HG03025 (cell line): Measurements from ENCODE around the gene FAM83C.
"Not testable (repeated sequence)": the region's sequence is repeated elsewhere in the genome, so short reads cannot be mapped to it uniquely, and the experiment has no call there.

Source experiments
- ATAC-seq: cut with Tn5 transposase; IDR thresholded peaks from one replicate; pipeline ENCODE4 v1.9.1; 2021; ENCODE audit warnings: mild to moderate bottlenecking, moderate library complexity; ENCODE audit not compliant: unreplicated experiment, low FRiP score

FAM83C gene

DNA sequence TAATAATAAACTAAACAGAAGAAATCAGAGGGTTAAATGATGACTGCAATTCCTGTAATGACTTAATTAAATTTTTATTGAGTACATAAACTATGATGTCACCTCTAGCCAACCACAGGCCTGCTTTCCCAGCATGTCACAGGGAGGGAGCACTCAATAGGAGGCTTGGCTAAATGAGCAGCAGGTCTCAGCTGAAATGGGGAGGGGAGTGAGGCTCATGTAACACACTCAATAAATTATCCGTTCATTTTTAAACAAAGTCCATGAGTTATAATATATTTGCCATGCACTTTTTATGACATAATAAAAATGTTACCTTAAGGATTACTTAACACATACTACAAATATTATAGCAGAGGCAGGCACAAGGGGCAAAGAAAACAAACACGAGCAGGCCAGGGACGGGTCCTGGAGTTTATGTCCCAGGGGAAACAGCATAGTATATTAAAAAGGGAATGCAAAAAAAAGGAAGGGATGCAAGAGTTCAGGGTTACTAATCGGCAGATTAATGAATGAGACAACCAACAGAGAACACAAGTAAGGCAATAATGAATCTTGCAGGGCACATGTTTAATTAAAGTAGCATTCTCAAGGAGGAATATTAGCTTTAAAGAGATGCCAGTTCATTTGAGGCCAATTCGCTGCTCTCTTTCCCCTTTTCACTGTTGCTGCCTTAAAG lies 27.1 kb upstream of the FAM83C start:
- no peak for ATAC-seq

- no peak for ATAC-seq
Observed at GRCh38 chr20:35318502-35319157, 26.4 kb upstream of the FAM83C start.

DNA sequence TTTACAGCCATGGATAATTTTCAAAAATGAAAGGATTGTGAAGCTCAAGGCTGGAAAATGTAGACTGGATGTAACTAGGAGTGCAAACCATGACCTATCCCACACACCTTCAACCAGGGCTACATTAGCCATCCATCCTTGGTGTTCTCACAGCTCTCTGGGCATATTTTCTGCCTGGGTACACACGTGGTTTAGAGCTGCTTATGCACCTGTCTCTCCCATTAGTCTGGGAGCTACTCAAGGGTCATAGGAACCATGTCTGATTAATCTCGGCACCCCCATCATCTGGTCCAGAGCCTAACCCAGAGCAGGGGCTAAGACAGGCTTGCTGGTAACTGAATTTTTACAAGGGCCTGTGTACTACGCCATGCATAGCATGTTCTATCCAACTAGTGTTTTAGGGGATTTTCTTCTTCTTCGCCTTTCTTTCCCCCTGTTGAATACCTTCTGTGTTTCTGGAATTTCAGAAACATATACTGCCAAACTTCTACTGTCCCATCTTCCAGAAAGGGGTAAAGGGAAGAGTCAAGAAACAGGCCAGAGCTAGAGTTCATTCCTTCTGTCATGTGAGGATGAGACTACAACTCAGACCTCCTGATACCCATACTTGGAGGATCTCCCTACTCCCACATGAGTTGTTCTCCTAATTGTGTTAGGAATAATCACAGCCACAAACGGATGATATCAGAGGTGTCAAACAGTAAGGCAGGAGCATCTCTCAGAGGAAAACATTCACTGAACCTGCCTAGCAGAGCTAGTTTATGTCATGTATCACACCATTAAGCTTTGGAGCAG lies 25.4 kb upstream of the FAM83C start:
- ATAC-seq, result no peak

GRCh38 chr20:35316086-35316485 lies 23.9 kb upstream of the FAM83C start:
- ATAC-seq, result no peak

DNA sequence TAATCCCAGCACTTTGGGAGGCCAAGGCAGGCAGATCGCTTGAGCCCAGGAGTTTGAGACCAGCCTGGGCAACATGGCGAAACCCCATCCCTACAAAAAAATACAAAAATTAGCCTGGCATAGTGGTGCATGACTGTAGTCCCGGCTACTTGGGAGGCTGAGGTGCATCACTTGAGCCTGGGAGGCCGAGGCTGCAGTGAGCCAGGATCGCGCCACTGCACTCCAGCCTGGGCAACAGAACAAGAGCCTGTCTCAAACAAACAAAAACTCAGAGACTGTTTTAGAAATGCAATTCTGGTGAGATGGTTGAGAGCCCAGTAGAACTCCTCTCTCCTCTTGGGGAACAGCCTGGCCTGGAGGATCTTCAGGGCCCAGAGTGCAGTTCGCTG lies 23.4 kb upstream of the FAM83C start:
- ATAC-seq, result not testable (repeated sequence)

GRCh38 chr20:35314816-35315631 lies 22.8 kb upstream of the FAM83C start:
- no peak for ATAC-seq

GRCh38 chr20:35312318-35312717 lies 20.1 kb upstream of the FAM83C start:
- ATAC-seq, result no peak

DNA sequence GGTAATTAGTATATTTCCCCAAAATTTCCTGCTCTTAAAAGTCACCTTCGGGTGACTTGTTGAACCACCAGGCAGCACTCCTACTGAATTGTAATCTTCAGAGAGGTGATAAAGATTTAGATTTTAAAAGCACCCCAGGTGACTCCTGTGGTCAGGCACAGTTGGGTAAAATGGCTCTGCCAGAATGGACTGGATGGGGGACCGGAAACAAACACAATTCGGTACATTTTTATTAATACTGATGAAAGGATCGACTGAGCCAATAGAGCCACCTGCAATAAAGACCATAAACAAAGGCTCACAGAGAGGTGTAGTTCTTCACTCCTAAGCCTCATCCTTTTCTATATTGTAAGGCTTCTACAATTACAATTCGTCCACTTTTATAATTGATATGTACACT lies 19.6 kb upstream of the FAM83C start:
- no peak for ATAC-seq

DNA sequence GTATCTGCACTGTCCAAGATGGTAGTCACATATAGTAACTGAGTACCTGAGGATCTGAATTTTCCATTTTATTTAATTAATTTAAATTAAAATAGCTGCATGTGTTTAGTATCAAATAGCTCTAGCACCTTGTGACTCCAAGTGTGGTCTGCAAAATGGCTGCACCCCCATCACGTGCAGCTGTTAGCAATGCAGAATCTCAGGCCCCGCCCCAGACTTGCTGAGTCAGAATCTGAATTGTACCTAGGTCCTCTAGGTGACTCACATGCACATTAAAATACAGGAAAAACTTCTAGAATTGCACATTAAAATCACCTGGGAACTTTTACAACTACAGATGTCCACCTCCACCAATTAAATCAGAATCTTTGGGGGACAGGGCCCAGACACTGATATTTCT lies 19.2 kb upstream of the FAM83C start:
- ATAC-seq, result no peak

- ATAC-seq, result no peak
Observed at GRCh38 chr20:35307666-35308653, 15.7 kb upstream of the FAM83C start.

- ATAC-seq, result no peak
Observed at GRCh38 chr20:35306931-35307517, 14.8 kb upstream of the FAM83C start.

GRCh38 chr20:35305682-35306556 lies 13.7 kb upstream of the FAM83C start:
- no peak for ATAC-seq

- ATAC-seq, result no peak
Observed at GRCh38 chr20:35304956-35305355, 12.7 kb upstream of the FAM83C start.

GRCh38 chr20:35303735-35304491 lies 11.7 kb upstream of the FAM83C start:
- no peak for ATAC-seq

DNA sequence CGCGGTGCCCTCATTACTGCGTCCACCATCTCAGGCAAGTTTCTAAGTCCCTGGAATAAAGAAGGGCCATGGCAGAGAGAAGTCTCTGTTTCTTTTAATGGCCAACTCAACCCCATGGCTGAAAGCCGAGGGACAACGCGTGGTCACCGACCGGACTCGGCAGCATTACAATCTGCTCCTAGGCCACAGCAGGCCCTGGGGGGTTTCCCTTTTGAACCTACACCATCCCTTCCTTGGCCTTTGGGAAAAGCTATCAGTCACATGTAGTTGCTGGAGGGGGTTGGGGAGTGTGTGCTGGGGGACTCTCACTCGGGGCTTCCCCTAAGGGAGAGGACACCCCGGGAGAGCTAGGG lies 11.1 kb upstream of the FAM83C start:
- ATAC-seq, result no peak

- no peak for ATAC-seq
Observed at GRCh38 chr20:35302421-35303335, 10.5 kb upstream of the FAM83C start.

DNA sequence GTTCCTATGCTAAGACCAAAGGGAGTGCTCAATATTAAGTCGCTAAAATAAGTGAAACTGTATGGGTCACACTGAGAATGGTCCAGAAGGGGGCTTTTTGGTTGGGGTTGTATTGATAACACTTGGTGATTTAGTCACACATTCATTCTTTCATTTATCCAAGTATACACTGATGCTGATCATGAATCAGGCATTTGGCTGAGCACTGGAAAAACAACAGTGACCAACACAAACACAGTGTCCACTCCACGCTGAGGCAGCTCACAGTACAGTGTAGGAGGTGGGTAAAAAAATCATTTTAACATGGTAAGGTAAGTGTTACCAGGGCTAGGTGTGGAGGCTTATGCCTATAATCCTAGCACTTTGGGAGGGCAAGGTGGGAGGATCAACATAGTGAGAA lies 9.2 kb upstream of the FAM83C start:
- ATAC-seq, result no peak
